Gastroesophageal sphincter (tissue), 4 donors: ENCODE data around the gene AKR7A3. TPM values are rescaled to one million over a fixed set of nuclear protein-coding genes. Genes with fewer than 3 reads are reported as not detected.
"Not testable (repeated sequence)": the region's sequence is repeated elsewhere in the genome, so short reads cannot be mapped to it uniquely, and the experiment has no call there.

Experiments used
- ATAC-seq: fragments of 150-250 bp; one replicate; pipeline ENCODE4 v1.9.1; 2016; ENCODE audit warnings: mild to moderate bottlenecking, moderate library complexity
- H3K27ac ChIP-seq, 4 donors: fragments of 200-600 bp; sonication (generic) in 3 of 4; 1 replicate in 3 of 4; 2 replicates in 1 of 4; pipeline ENCODE4 v1.5.1; 2016 to 2019
- H3K27me3 ChIP-seq: fragments of 200-600 bp; sonication (generic); one replicate; pipeline ENCODE4 v1.5.1; 2019
- H3K36me3 ChIP-seq, 2 donors: fragments of 200-600 bp; sonication (generic); one replicate each; pipeline ENCODE4 v1.5.1; 2019; ENCODE audit warnings: control low read depth in 1 of 2
- H3K4me1 ChIP-seq, 3 donors: fragments of 200-600 bp; sonication (generic); 1 replicate in 2 of 3; 2 replicates in 1 of 3; pipeline ENCODE4 v1.5.1; 2016 to 2019; ENCODE audit warnings: control low read depth in 2 of 3
- H3K4me3 ChIP-seq, 2 donors: fragments of 200-600 bp; sonication (generic); one replicate each; pipeline ENCODE4 v1.5.1; 2019; ENCODE audit warnings: mild to moderate bottlenecking in 1 of 2, moderate library complexity in 1 of 2
- H3K9me3 ChIP-seq, 3 donors: fragments of 200-600 bp; sonication (generic); one replicate each; pipeline ENCODE4 v1.5.1; 2017 to 2019; ENCODE audit warnings: control low read depth in 2 of 3
- CTCF ChIP-seq, 4 experiments: fragments of 200-600 bp in 2 of 4; fragments of 450-650 bp in 2 of 4; sonication (generic) in 1 of 4; IDR thresholded peaks; one replicate each; pipeline ENCODE4 v1.5.1; 2017 to 2019; ENCODE audit warnings: antibody characterized with exemption in 4 of 4, mild to moderate bottlenecking in 2 of 4, moderate library complexity in 2 of 4
- EP300 ChIP-seq: sonication (generic); formaldehyde crosslinking; IDR thresholded peaks from one replicate; pipeline ENCODE4 v1.6.1; 2017; ENCODE audit warnings: antibody characterized with exemption, mild to moderate bottlenecking
- POLR2A ChIP-seq, 2 donors: fragments of 450-650 bp; IDR thresholded peaks; one replicate each; pipeline ENCODE4 v1.6.1; 2017; ENCODE audit warnings: antibody characterized with exemption in 2 of 2, mild to moderate bottlenecking in 2 of 2, moderate library complexity in 1 of 2
- POLR2AphosphoS5 ChIP-seq: sonication (generic); formaldehyde crosslinking; IDR thresholded peaks from one replicate; pipeline ENCODE4 v1.6.1; 2017; ENCODE audit warnings: antibody characterized with exemption
- WGBS, 2 donors: methylation state at CpG; one replicate each; pipeline ENCODE4 v1.1.5; 2018; ENCODE audit warnings: low coverage in 1 of 2; 5-methylcytosine and 5-hydroxymethylcytosine counted together
- total RNA-seq, 4 donors: library from RNA; depleted of rRNA; stranded (reverse); fragments of >200 nt; gene quantifications; one replicate each; pipeline ENCODE4 v1.1.0, GENCODE V29; 2016

The AKR7A3 gene
- total RNA-seq, 4 donors from 2014 or later = 0.27 to 1.6 (median 0.71) TPM

DNA sequence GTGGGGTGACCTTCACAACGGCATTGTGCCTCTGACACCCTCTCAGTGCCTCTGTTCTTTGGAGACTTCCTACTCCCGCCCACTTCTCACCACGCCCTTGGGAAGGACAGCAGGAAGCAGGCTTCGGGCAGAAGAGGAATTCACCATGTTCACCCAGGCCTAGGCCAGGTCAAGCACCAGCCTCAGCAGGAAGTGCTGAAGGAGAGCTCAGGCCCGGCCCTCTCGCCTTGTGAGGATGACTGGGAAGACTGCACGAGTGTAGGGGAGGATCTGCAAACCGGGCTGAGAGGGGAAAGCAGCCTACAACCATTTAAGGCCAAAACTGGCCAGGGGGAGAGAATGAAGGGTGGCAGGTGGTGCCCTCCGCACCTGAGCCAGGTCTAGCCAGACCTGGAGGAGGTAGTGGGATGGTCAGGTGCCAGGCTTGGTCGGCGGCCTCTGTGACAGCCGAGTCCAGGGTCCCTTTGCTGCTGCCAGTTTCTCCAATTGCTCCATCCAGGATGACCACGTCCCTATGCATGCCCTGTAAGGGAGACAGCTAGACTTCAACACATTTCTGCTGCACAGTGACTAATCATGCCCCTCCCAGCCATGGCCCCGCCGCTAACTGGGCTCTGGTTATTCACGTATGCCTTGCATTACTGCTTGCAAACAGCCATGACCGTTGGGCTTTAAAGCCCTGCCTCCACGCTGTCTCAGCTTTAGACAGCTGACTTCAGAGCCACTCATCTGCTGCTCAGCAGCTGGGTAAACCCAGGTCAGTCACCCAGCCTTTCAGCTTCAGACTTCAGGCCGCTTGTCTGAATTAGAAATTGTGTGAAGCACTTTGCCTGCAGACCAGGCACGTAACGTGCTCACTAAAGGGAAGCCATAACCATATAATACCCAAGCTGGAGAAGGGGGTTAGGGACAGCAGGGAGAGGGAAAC, 28.1 kb downstream of the AKR7A3 start:
- TF ChIP-seq POLR2A (IDR thresholded peaks at IDR 0.05) = no peak
- no peak for TF ChIP-seq POLR2AphosphoS5
- no peak for TF ChIP-seq EP300
- no peak for TF ChIP-seq CTCF (IDR thresholded peaks at IDR 0.05)
- WGBS, 2 donors = 75% methylated on average over 10 of the region's 21 CpGs; no CpG with 5 or more reads in 1 of the 2 donors
- H3K36me3 ChIP-seq = peaks cover 0 to 55% of the 10 kb centered on the region in 2 donors
- H3K27me3 ChIP-seq = no peaks in the 10 kb centered on the region
- H3K4me3 ChIP-seq = no peak overlapping the region
- H3K27ac ChIP-seq = no peak overlapping the region
- ATAC-seq = no peak
- H3K4me1 ChIP-seq = no peaks in the 10 kb centered on the region
- no peaks in the 10 kb centered on the region for H3K9me3 ChIP-seq

DNA sequence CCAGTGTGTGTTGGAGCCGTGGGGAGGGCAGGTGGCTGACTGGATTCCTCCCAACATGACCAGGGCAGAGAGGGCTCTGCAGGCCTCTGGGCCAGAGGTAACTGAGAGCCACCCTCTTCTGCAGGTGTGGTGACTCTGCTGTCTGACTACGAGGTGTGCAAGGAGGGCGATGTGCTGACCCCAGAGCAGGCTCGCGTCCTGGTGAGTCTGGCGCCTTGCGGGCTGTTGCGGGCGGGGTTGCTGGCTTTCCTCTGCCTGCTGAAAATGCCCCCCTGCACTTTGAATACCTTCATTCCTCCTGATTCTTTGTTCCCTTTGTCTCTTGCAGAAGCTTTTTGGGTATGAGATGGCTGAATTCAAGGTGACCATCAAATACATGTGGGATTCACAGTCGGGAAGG, 30.2 kb downstream of the AKR7A3 start:
- Histone ChIP-seq H3K27ac (no peak overlapping the region), H3K27me3 (no peaks in the 10 kb centered on the region), H3K9me3 (no peaks in the 10 kb centered on the region), H3K4me3 (no peak overlapping the region), H3K4me1 (peaks cover 0 to 9% (median 3%) of the 10 kb centered on the region in 3 donors), H3K36me3 (peaks cover 0 to 61% of the 10 kb centered on the region in 2 donors)
- ATAC-seq = no peak
- WGBS, 2 donors = 60% methylated on average over 1 of the region's 10 CpGs; no CpG with 5 or more reads in 1 of the 2 donors
- TF ChIP-seq CTCF (IDR thresholded peaks at IDR 0.05) = no peak
- TF ChIP-seq POLR2A (IDR thresholded peaks at IDR 0.05) = no peak
- TF ChIP-seq EP300 = no peak
- no peak for TF ChIP-seq POLR2AphosphoS5

GRCh38 chr1:19257178-19257914, 31.2 kb downstream of the AKR7A3 start:
- Histone ChIP-seq H3K4me3 (no peak overlapping the region), H3K27me3 (no peaks in the 10 kb centered on the region), H3K36me3 (peaks cover 0 to 61% of the 10 kb centered on the region in 2 donors), H3K27ac (no peak overlapping the region), H3K4me1 (peaks cover 2 to 19% (median 13%) of the 10 kb centered on the region in 3 donors), H3K9me3 (no peaks in the 10 kb centered on the region)
- ATAC-seq = no peak
- TF ChIP-seq POLR2A (IDR thresholded peaks at IDR 0.05) (no peak), CTCF (IDR thresholded peaks at IDR 0.05) (no peak), POLR2AphosphoS5 (no peak), EP300 (no peak)
- 51 to 80% methylated on average over 7 to 9 of the region's 15 CpGs for WGBS, 2 donors

DNA sequence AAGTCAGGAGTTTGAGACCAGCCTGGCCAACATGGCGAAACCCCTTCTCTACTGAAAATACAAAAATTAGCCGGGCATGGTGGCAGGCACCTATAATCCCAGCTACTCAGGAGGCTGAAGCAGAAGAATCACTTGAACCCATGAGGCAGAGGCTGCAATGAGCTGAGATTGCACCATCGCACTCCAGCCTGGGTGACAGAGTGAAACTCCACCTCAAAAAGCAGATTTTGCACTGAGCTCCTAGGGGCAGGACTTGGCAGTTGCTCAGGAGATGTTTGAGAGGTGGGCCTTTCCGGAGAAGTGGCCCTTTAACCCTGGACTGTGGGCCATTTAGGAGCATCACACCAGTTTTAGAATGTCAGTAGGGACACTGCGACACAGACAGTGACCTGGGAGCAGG, 32.3 kb downstream of the AKR7A3 start:
- not testable (repeated sequence) for H3K4me3 ChIP-seq, H3K9me3 ChIP-seq, H3K27ac ChIP-seq, ATAC-seq, H3K27me3 ChIP-seq
- Histone ChIP-seq H3K4me1 (peaks cover 2 to 24% (median 15%) of the 10 kb centered on the region in 3 donors), H3K36me3 (peaks cover 0 to 61% of the 10 kb centered on the region in 2 donors)
- 100% methylated on average over 3 of the region's 5 CpGs; no CpG with 5 or more reads in 1 of the 2 donors for WGBS, 2 donors

GRCh38 chr1:19255288-19255687, 33.3 kb downstream of the AKR7A3 start:
- Histone ChIP-seq H3K4me3 (no peak overlapping the region), H3K9me3 (no peaks in the 10 kb centered on the region), H3K27me3 (no peaks in the 10 kb centered on the region), H3K27ac (no peak overlapping the region), H3K4me1 (peaks cover 2 to 33% (median 22%) of the 10 kb centered on the region in 3 donors), H3K36me3 (peaks cover 0 to 53% of the 10 kb centered on the region in 2 donors)
- 70 to 76% methylated on average over 2 to 3 of the region's 4 CpGs for WGBS, 2 donors
- no peak for ATAC-seq
- TF ChIP-seq POLR2A (IDR thresholded peaks at IDR 0.05) (no peak), CTCF (IDR thresholded peaks at IDR 0.05) (no peak), EP300 (no peak), POLR2AphosphoS5 (no peak)
